Left hindlimb (tissue), 1 donor: Measurements from ENCODE around the gene MMP26.
"Not testable (repeated sequence)": the region's sequence is repeated elsewhere in the genome, so short reads cannot be mapped to it uniquely, and the experiment has no call there.

ENCODE experiments used
- DNase-seq: peaks from one replicate; pipeline ENCODE4 v3.0.0-alpha.2; 2018

MMP26 gene

DNA sequence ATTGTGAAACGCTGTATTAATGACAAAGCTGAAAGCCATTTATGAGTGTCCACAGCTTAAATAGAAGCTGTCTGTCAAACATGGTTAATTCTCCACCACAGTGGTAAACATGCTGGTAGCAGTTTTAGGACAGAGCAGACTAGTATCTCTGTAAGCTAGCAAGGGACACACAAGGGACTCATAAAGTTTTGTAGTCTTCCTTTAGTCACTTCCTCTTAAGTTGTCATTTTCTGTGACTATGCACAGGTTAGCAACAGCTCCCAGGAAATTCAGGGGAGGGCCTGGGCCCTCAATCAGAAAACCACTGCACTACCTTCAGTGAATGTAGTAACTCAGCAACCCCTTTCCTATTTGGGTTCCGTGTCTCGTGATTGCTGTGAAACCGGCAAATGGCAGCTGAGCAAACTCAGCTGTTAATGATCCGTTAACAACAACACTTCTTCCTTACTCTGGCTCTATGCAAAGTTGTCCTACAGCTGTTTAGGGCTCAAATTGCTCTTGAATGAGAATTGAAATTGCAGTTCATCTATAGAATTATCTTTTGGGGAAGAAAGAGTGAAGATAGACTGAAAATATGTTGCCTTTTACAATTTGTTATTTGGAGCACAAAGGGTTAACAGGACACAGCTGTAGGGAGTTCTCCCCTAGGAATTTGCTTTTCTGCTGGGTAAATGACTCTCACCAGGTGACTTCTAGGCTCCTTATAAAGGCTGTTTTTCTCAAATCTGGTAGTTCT lies at the start of gene MMP26:
Gene MMP26 (plus strand): TSS at position 731 of the 736 bp plus-strand sequence.
- DNase-seq = no peak

DNA sequence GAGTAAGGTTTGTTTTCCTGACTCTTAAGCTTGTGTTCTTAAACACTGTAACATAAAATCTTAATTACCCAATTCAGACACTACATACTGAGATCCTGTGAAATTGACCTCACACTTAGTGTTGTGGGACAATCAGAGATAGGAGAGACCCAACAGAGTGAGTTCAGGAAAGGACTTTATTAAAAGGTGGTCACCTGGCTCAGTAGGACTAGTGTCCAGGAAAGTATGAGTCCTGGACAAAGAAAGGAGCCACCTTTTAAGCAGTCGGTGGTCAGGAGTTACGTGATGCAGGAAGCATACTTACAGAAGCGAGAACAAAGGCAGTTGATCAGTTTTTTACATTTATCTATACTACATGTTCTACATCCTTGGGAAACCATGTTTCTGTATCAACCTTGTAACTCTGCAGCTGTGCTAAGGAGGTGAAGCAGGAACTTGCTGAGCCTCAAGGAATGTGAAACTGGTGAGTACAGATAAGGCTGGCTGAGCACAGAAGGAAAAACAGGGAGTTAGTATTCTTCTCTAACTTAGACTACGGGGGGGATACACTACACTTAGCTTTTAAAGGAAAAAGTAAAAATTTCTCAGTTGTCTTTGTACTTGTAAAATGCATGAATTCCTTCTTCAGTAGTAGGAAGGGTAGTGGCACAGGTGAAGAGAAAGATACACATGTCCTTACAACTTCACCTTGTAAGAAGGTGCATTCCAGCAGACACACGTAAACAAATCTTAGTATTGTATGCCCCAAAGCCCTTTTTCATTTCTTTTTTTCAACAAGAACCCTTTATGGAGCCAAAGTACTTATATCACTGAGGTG lies 45.7 kb upstream of the MMP26 start:
- DNase-seq = no peak

DNA sequence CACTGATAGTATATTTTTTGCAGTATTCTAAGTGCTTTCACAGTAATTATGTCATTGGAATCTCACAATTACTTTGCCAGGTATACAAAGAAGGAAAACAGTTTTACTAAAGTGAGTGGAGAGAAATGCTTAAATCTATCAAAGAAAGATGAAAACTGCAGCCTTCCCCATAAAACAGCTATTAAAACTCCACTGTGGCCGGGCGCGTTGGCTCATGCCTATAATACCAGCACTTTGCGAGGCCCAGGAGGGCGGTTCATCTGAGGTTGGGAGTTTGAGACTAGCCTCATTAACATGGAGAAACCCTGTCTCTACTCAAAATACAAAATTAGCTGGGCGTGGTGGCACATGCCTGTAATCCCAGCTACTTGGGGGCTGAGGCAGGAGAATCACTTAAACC lies 41.7 kb upstream of the MMP26 start:
- no peak for DNase-seq

DNA sequence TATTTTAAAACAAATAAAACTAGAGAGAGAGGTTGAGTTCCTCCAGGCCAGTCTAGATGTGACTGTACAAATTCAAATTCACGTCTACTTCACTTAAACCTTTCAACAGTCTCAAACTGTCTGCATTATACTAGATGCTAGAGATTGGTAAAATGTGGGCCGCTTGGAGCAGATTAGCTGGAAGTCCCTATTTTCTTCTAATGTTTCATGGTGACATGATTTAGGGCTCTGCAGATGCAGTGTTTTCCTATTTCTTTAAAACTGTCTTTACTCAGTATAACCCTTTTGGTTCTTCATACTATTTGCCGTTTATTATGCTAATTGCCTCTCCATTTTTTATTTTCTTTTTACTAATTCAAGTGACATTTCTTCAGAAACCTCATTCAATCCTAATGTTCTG lies 40.4 kb upstream of the MMP26 start:
- DNase-seq = no peak

DNA sequence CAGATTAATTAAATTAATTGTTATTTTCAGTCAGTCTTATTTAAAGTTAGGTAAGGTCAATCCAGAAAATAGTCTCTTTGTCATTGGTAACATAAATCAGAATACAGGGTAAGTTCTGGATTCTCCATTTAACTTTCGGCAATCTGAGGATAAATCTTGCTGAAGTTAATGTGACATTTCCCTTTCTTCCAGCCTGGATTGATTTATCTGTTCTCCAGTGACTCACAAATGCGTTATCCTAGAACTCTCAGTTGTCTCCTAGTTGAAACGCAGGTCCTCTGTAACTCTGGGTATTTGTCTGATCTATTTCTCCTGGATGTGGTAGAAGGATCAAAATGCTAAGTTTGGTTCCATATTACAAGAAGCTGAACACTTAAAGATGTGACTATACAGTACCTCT lies 39.8 kb upstream of the MMP26 start:
- DNase-seq = no peak

DNA sequence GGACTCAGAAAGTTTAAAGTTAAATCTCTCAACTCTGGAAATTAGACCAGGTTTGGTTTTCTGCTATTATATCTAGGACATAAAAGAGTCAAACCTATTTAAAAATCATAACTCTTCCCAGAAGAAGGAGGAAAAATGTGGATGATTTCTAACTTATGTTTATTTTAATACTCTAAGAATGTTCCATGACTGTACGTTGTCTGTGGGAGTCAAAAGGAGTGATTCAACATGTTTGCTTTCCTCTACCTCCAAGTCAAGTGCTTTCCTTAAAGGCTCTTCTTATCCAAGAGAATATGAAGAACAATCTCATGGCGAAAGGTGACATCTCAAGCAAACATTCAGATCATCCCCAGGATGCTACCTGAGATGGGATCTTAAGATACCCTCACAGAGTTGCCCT lies 39.2 kb upstream of the MMP26 start:
- no peak for DNase-seq

DNA sequence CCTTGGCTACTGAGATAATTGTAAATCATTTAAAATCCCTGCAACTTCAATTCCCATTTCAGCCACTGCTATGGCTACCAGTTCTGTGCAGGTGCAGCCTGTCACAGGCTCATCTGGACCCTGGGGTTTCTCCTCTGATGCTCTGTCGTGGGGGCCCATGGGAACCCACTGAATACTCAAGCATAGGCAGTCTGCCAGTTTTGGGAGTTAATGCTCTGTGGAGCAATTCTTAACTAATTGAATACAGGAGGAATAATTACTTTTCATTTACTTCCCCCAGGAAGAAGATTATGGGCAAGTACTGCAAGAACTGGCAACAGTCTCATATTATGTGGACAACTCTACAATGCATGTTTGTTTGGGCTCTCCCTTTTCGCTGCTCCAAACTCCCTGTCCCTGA lies 32.8 kb upstream of the MMP26 start:
- no peak for DNase-seq

DNA sequence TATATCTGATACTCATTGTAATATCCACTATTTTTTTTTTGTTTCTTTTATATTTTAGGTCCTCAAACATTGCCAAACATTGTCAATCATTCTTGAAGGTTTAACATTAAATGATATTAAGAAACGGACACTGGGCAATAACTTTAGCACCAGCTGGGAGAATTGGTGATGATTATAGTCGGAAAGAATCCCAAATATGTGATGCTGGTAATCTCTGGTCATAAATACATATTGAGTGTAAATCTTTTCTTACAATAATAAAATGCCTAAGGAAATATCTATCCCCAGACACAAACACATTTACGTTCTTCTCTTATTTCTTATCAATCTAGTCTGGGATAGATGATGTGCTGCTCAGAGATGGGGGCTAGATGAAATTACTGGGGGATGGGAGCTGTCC lies 32.1 kb upstream of the MMP26 start:
- DNase-seq = no peak

DNA sequence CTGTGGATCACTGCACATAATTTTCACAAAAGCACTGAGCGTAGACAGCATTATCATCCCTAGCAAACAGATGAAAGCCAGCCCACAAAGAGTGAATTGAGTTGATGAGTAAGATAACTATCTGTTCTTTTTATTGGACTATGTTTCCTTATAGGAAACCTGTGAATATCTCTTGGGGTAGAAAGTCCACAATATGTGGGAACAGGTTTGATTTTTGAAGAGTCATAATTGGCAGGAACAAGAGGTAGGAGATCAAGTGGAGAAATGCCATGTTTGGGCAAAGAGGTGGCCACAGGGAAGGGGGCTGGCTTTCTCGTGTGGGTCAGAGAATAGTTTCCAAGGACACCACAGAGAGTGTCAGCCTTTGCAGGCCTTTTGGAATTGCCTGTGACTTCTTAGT lies 30.8 kb upstream of the MMP26 start:
- no peak for DNase-seq

DNA sequence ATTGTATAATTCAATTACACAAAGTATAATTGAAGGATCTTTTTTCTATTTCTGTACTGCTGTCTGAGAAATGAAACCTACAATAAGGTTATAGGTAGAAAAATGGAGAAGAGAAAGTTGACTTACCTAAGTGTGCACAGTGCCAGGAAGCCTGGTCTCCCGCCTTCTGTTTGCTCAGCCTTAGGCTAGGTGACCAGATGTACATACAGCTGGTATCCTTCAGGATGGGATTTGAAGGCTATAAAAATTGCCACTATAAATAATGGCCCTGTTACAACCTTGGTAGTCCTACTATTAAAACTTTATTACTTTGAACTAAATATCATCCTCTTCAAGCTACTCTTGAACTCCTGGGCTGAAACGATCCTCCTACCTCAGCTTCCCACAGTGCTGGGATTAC lies 26.6 kb upstream of the MMP26 start:
- no peak for DNase-seq

DNA sequence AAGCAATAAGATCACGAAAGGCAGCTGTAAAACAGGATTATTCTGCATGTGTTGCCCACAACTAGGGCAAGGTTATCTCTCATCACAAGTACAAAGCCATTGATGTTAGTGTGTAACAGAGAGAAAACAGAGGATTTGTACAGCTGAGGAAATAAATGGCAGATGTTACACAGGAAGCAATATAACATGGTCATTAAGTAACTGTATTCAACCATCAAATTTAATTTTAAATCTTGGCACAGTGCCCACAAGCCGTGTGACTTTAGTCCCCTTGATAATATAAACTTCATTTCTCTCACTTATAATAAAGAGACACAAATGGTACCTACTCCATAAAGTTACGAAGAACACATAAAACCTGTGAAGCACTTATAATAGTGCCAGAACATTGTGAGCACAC lies 24.2 kb upstream of the MMP26 start:
- DNase-seq = no peak

DNA sequence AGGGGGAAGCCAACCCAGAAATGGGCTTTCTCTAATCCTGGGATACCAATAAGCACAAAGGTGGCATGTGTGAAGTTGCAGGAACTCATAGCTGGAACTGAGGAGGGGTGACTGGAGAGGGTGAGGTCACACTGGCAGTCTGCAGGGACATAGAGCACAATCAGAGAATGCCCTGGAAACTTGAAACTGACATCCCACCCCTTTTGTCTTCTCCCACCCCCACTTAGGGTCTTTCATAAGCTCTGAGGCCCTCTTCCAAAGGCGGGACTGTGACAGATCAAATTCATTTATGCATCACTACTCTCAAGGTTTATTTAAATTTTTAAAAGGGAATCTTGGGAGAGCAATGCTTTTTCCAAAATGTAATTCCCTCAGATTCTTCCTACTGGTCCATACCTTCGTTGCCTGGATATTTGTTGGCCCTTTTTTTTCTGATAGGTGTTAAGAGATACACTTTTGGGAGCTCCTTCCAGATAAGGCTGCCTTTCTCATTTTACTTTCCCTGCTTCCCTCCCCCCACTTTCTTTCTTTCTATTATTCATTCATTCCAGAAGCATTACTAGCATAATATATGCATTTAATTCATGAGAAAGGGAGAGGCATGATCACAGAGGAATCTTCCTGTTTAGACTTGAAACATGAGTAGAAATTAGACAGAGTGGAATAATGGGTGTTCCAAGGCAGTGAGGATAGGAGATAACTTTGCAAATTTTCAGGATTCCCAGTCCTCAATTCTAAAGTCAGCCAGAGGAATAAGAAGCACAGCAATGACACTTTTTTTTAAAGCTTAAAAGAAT lies 21.8 kb upstream of the MMP26 start:
- no peak for DNase-seq

DNA sequence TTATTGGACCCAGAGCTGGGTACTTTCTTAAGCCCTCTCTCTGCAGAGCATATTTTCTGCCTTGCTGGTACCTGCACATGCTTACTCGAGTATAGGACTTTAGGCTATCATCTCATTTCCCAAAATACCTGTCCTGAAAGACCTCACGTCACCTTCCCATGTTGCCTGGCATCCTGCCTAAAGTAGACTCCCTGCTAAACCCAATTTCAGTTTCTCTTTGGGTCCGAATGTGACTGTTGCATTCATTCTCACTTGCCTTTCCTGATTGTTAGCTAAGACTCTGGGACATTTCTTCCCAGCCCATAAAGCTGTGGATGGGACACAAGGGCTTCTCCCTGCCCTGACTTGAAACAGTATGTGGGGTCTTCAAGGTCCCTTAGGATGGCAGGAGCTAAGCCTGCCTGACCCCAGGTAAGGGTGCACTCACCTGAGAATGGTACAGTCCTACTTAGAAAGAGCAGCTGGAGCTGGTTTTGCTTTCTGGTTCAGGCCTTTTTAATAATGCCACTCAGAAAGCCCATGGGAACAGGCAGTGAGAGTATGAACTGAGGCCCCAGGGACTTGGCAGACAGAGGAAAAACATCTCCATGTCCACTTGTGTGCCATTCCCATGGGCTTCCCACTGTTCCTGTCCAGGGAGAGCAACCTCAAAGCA lies 19.8 kb upstream of the MMP26 start:
- no peak for DNase-seq

DNA sequence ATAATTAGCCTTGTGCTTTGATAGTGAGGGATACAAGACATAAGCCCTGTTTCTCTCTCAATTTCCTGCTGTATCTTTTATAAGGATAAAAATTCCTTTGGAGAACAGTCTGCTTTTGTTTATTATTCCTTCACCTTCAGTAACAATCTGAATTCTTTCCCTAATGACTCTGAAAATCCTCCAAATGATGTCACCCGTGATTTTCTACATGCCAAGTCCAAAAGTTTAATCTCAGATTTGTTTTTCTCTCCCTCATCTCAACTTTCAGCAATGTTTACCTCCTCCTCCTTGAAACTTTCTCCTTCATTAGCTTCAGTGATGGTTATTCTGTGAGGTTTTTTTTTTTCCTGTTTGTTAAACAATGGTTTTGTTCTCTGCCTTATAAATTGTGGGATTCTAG lies 9.1 kb upstream of the MMP26 start:
- DNase-seq = no peak

DNA sequence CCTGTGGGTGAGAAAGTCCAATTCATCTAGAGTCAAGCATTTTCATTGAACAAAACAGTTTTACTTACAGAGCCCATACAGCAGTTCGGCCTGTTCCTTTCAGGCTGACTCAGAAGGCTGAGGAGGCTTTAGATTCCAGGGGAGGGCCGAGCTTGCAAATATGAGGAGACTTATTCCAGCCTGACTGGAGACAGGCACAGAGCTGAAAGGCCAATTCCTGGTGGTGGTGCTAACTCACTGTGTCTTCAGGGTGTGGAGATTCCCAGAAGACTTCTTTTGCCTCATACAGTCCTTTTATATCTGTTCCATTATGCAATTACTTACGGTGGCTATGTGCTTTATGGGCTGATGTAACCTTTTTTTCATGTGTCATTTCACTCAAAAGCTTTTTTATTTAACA lies 7.0 kb upstream of the MMP26 start, which contains the start of gene OR51E2:
Gene OR51E2 (minus strand): TSS at position 269 of the 400 bp plus-strand sequence. CDS start 15,142 bp downstream, outside the sequence.
- DNase-seq = no peak

DNA sequence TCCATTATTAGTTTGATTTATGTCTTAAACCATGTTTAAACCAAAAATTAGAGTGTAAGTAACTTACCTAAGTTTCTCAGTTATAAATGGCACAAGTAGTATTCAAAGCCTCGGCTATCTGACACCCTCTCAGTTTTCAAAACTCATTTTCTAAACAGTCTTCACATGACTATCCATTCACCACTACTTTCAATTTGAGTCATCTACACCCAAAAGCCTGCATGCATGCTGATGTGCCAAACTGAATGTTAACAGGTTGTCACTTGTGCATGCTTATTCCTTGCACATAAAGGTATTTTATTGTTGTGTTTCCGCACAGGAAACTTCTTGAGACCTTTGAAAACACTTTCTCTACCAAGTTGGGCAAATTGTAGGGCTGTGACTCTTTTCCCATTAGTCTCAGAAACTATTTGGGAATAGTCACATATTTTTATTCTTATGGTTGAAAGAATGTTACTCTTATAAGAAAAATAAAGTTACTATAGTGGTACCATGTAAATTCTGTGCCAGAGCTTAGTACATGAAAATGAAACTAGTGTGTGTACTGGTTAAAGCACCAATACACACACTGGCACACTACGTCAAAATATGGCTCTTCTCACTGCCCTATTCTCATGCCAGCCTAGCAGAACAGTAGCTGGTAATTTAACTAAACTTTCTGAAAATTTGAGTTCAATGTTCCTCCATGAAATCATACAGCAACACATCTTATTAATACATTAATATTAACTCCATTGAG lies 4.7 kb upstream of the MMP26 start:
- DNase-seq = no peak

DNA sequence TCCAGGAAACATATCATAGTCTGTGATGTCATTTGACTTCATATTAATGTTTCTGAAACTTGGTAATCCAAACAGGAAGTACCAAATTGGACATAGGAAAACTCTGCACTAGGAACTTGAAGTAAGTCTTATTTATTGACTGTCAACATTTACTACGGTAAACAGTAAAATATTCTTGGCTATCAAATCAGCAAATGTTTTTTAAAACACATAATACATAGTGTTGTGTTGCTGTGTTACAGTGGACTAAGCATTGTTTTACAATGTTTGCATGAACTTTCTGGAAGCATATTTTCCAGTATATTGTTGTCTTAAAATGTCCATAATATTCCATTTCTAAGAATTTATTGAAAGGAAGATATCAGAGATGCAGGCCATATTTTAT lies 4.2 kb upstream of the MMP26 start:
- no peak for DNase-seq

DNA sequence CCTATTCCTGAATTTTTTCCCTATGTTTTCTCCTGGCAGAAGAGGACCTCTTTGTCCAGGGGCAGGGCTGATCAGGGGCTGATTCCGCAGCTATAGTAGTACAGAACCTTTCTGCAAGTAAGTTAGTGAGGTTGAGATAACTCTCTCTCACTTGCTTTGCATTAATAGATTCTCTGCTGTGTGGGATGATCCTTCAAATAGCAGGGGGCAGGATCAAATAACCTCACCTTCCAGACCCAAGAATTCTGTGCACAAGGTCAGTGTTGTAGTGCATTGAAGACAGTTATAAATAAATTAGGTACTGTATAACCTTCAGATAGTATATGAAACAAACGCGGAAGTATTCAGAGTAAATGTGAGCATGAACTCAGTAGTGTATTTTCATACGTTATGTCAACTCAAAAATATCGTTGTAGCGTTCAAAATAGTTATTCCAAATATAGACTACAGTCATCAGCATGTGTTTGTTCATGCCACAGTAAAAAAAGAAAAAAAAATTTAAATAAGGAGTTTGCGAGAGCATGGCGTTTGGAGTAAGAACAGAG lies 278 bp downstream of the MMP26 start:
- DNase-seq = no peak

DNA sequence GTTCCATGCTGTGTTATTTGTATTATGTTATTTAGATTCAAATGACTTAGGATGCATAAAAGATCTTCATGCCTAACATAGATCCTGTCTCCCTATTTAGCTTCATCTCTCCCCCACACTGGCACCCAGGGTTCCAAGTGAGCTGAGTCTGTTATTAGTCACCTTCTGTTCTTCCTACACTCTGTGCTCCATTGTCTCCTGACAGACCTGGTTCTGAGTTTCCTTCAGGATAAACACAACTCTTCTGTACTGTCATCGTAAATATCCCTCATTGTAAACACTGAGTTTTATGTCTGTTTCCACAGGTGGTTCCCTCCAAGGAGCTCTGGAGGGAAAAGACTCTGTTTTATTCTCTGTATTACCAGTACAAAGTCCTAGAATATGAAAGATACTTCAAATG lies 8.7 kb downstream of the MMP26 start:
- no peak for DNase-seq

DNA sequence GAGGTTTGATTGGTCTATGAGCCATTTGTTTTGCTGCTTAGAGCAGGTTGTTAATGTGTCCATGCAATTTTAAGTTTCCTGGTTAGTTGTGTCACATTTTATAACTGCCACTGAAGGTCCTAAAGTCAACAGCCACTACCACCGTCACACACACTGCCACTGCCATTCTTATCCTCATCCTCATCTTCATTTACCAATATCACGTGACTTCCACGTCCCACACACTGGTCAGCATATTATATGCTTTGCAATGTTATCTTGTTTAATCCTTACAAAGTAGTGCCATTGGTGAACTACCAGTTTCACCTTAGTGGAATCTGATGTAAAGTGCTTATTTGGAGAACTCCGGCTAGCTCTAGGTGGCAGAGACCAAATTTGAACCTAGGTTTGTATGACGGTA lies 9.7 kb downstream of the MMP26 start:
- DNase-seq = no peak

DNA sequence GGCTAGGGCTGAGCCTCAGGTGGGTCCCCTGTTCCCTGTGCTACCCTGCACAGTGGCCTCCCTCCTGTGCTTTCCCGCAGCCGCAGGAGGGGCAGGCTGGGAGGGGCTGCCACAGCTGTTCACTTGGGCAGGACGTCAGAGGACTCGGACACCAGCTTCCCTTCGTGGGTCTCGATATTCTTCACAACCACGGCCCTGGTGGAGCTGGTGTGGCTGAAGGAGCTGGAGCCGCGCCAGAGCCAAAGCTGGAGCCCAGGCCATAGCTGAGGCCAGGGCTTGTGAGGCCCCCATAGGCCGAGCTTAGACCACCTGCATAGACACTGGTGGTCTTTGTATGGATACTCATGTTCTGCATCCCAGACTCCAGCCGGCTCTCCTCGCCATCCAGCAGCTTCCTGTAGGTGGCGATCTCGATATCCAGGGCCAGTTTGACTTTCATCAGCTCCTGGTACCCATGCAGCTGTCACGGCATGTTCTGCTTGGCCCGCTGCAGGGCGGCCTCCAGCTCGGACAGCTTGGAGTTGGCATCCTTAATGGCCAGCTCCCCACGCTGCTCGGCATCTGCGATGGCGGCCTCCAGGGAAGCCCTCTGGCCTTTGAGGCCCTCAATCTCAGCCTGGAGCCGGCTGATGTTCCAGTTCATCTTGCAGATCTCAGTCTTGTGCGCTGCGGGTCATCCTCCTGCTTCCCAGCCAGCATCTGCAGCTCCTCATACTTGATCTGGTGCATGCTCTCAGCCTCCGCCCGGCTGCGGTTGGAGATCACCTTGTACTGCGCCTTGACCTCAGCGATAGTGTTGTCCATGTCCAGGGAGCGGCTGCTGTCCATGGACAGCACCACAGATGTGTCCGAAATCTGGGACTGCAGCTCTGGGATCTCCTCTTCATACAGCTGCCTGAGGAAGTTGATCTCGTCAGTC lies 18.3 kb downstream of the MMP26 start:
- not testable (repeated sequence) for DNase-seq
